ENCODE measurements around the gene DOCK4. TPM values are rescaled to one million over a fixed set of nuclear protein-coding genes. Genes with fewer than 3 reads are reported as not detected.

The DOCK4 gene
- total and polyA plus RNA-seq, 2 of the 8 experiments (the other 6 are each of a cell fraction or from before 2014, with no cell fraction given) = 5.1 to 23.6 TPM

DNA sequence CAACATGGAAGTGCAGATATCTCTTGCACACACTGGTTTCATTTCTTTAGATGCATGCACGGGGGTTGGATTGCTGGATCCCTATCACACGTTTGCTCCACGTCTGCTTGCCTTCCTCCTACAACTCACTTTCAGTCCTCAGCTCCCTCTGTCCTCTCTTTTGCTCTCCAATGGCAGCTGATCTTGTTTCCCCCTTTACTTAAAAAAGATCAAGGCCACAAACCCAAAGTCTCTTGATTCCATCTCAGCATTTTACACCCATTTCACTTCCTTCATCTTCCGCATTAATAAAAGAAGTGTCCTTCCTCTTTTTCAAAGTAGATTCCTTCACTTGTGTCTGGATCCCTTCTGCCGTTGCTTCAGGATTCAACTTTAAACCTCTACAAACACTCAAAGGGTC, 245.2 kb downstream of the DOCK4 start (continued):
- TF ChIP-seq CBX8 (IDR thresholded peaks at IDR 0.05; ENCODE audit: borderline replicate concordance, low read depth, low read length) (no peak), CHD1 (IDR thresholded peaks at IDR 0.05; ENCODE audit: low read depth, low read length) (no peak), SAP30 (IDR thresholded peaks at IDR 0.05; ENCODE audit: insufficient read depth, insufficient replicate concordance, low read length) (no peak), HDAC6 (IDR thresholded peaks at IDR 0.05; ENCODE audit: low read depth, low read length) (no peak), POLR2A (IDR thresholded peaks at IDR 0.05; ENCODE audit: control extremely low read depth in 1 of 2, low read depth in 2 of 2, low read length in 2 of 2) (no peak), TEAD4 (IDR thresholded peaks at IDR 0.05; ENCODE audit: low read depth, low read length) (no peak)

Measured in H1 (cell line).